PC-9 (cell line): ENCODE data around the gene MAMLD1. TPM values are rescaled to one million over a fixed set of nuclear protein-coding genes. Genes with fewer than 3 reads are reported as not detected.

Experiments
- BruUV-seq: library from RNA; stranded (reverse); fragments of 400-500 nt; replicated peaks from 2 replicates; lab custom pipeline; 2021; lab: Mats Ljungman, UMichigan
- CTCF ChIA-PET: fragments of 300-600 bp; sonication (Branson Sonifier 250); formaldehyde crosslinking; loops from one replicate; lab custom pipeline; 2022; ENCODE audit warnings: antibody characterized with exemption; lab: Charles Lee
- POLR2A ChIA-PET: fragments of 300-600 bp; sonication (Branson Sonifier 250); formaldehyde crosslinking; loops from one replicate; lab custom pipeline; 2022; ENCODE audit warnings: antibody characterized with exemption; ENCODE audit not compliant: unreplicated experiment; lab: Charles Lee
- DNase-seq, 2 experiments: peaks; one replicate each; pipeline versions ENCODE4 v3.0.0 to v3.0.0-alpha.2; 2015 to 2022; ENCODE audit warnings: mixed read lengths in 1 of 2
- H2AFZ ChIP-seq: fragments of 200-600 bp; sonication (generic); 2 replicates; pipeline ENCODE4 v1.8.1; 2017; ENCODE audit warnings: antibody characterized with exemption
- H3F3A ChIP-seq: fragments of 200-600 bp; sonication (generic); 2 replicates; pipeline ENCODE4 v1.8.1; 2017; ENCODE audit warnings: antibody characterized with exemption, mild to moderate bottlenecking, low read depth; ENCODE audit not compliant: insufficient read depth
- H3K27ac ChIP-seq: fragments of 200-600 bp; sonication (generic); 2 replicates; pipeline ENCODE4 v1.6.1; 2016; ENCODE audit warnings: mixed run types
- H3K27me3 ChIP-seq: fragments of 200-600 bp; sonication (generic); 2 replicates; pipeline ENCODE4 v1.6.1; 2016; ENCODE audit warnings: low read depth, mixed run types; ENCODE audit not compliant: insufficient read depth
- H3K36me3 ChIP-seq: fragments of 200-600 bp; sonication (generic); 2 replicates; pipeline ENCODE4 v1.6.1; 2016; ENCODE audit warnings: low read depth, mixed run types
- H3K4me1 ChIP-seq: fragments of 200-600 bp; sonication (generic); replicated peaks from 2 replicates; pipeline ENCODE4 v1.6.1; 2016; ENCODE audit warnings: mixed run types; ENCODE audit not compliant: insufficient read depth
- H3K4me2 ChIP-seq: fragments of 200-600 bp; sonication (generic); 2 replicates; pipeline ENCODE4 v1.6.1; 2017; ENCODE audit warnings: mixed run types
- H3K4me3 ChIP-seq: fragments of 200-600 bp; sonication (generic); 2 replicates; pipeline ENCODE4 v1.6.1; 2016; ENCODE audit warnings: mixed run types
- H3K79me2 ChIP-seq: fragments of 200-600 bp; sonication (generic); 2 replicates; pipeline ENCODE4 v1.6.1; 2017; ENCODE audit warnings: low read depth, mixed run types
- H3K9me2 ChIP-seq: fragments of 200-600 bp; sonication (generic); 2 replicates; pipeline ENCODE4 v1.8.1; 2017; ENCODE audit warnings: mild to moderate bottlenecking; ENCODE audit not compliant: insufficient read depth
- H3K9me3 ChIP-seq: fragments of 200-600 bp; sonication (generic); 2 replicates; pipeline ENCODE4 v1.8.1; 2016; ENCODE audit warnings: low read depth; ENCODE audit not compliant: insufficient read depth
- H4K20me1 ChIP-seq: fragments of 200-600 bp; sonication (generic); 2 replicates; pipeline ENCODE4 v1.8.1; 2017; ENCODE audit not compliant: insufficient read depth
- CTCF ChIP-seq: fragments of 200-600 bp; sonication (generic); conservative IDR thresholded peaks from 2 replicates; pipeline ENCODE4 v1.6.1; 2017; ENCODE audit warnings: mixed run types, antibody characterized with exemption, mild to moderate bottlenecking, moderate library complexity
- EZH2 ChIP-seq: fragments of 200-600 bp; sonication (generic); IDR thresholded peaks from 2 replicates; pipeline ENCODE4 v1.8.0; 2017; ENCODE audit warnings: antibody characterized with exemption, low read depth
- intact Hi-C: fragments of 100-400 bp; cut with micrococcal nuclease; formaldehyde crosslinking; loops from one replicate; pipeline ENCODE4 v1.10.0; 2022; ENCODE audit not compliant: unreplicated experiment
- total RNA-seq: library from RNA; stranded (reverse); gene quantifications from 2 replicates; pipeline ENCODE4 v1.2.3, GENCODE V29; 2021

The MAMLD1 gene
- total RNA-seq, 1 experiment from 2014 or later: 2.5 TPM

- Histone ChIP-seq H3F3A (no peaks in the 10 kb centered on the region), H3K4me1 (no peaks in the 10 kb centered on the region), H3K79me2 (no peaks in the 10 kb centered on the region), H4K20me1 (no peaks in the 10 kb centered on the region), H3K36me3 (no peaks in the 10 kb centered on the region), H3K9me2 (no peaks in the 10 kb centered on the region), H2AFZ (no peak overlapping the region), H3K27ac (no peak overlapping the region), H3K9me3 (no peaks in the 10 kb centered on the region), H3K4me2 (no peak overlapping the region), H3K4me3 (no peak overlapping the region), H3K27me3 (no peaks in the 10 kb centered on the region)
- BruUV-seq: no TSS peak
- intact Hi-C loops: no loop called here
- DNase-seq: no peak
- TF ChIP-seq CTCF (no peak), EZH2 (no peak)
- ChIA-PET POLR2A (no interaction called here), CTCF (no interaction called here)
These were observed 91.0 kb downstream of the MAMLD1 start for GRCh38 chrX:150454083-150454482.

- intact Hi-C loops: no loop called here
- 0 out of 2 replicates have a peak, but pooled peaks cover 4% of the 10 kb centered on the region for H3K4me1 ChIP-seq
- no peaks in the 10 kb centered on the region for H3K9me2 ChIP-seq
- TF ChIP-seq CTCF (no peak), EZH2 (no peak)
- H3K27me3 ChIP-seq: no peaks in the 10 kb centered on the region
- BruUV-seq: no TSS peak
- H3K79me2 ChIP-seq: no peaks in the 10 kb centered on the region
- ChIA-PET POLR2A (no interaction called here), CTCF (no interaction called here)
- no peaks in the 10 kb centered on the region for H3K36me3 ChIP-seq
- no peaks in the 10 kb centered on the region for H3K9me3 ChIP-seq
- H2AFZ ChIP-seq: no peak overlapping the region
- H3K4me3 ChIP-seq: no peak overlapping the region
- DNase-seq: no peak
- no peak overlapping the region for H3K27ac ChIP-seq
- no peak overlapping the region for H3K4me2 ChIP-seq
- no peaks in the 10 kb centered on the region for H3F3A ChIP-seq
- H4K20me1 ChIP-seq: no peaks in the 10 kb centered on the region
These were observed 91.5 kb downstream of the MAMLD1 start for GRCh38 chrX:150454508-150455214.

- H3K9me3 ChIP-seq: no peaks in the 10 kb centered on the region
- intact Hi-C loops: no loop called here
- no peaks in the 10 kb centered on the region for H3F3A ChIP-seq
- H3K27ac ChIP-seq: no peak overlapping the region
- no peaks in the 10 kb centered on the region for H3K9me2 ChIP-seq
- ChIA-PET CTCF (no interaction called here), POLR2A (no interaction called here)
- 0 out of 2 replicates have a peak, but pooled peaks cover 4% of the 10 kb centered on the region for H3K4me1 ChIP-seq
- no peak overlapping the region for H3K4me2 ChIP-seq
- H3K79me2 ChIP-seq: no peaks in the 10 kb centered on the region
- no peaks in the 10 kb centered on the region for H3K36me3 ChIP-seq
- no peaks in the 10 kb centered on the region for H3K27me3 ChIP-seq
- no TSS peak for BruUV-seq
- no peak for DNase-seq
- H2AFZ ChIP-seq: no peak overlapping the region
- H3K4me3 ChIP-seq: no peak overlapping the region
- no peak for TF ChIP-seq CTCF
- no peak for TF ChIP-seq EZH2
- H4K20me1 ChIP-seq: no peaks in the 10 kb centered on the region
These were observed 92.1 kb downstream of the MAMLD1 start for GRCh38 chrX:150455215-150455608.
